ENCODE measurements around the gene ADCY3.

DNA sequence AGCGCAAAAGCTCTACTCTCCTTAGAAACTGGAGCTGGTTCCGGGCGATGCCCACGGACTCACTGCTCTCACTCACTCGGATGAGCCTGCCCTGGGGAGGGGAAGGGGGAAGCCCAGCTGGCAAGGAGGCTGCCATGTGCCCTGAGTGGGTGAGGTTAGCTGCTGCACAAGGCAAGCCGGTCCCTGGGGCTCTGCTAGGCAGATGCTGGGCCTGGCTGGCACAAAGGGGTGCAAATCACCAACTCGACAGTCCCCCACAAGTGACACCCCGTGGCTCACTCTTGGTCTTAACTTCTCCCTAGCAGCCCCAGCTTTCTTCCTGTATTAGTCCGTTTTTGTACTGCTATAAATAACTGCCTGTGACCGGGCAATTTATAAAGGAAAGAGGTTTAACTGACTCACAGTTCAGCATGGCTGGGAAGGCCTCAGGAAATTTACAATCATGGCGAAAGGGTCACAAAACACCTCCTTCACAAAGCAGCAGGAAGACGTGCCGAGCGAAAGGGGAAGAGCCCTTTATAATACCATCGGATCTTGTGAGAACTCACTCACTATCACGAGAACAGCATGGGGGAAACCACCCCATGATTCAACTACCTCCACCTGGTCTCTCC is 33.2 kb downstream of the ADCY3 start:
- no peak for TF ChIP-seq EP300 (conservative IDR thresholded peaks at IDR 0.05; ENCODE audit: poor library complexity, severe bottlenecking)
- TF ChIP-seq, protein P1, sequence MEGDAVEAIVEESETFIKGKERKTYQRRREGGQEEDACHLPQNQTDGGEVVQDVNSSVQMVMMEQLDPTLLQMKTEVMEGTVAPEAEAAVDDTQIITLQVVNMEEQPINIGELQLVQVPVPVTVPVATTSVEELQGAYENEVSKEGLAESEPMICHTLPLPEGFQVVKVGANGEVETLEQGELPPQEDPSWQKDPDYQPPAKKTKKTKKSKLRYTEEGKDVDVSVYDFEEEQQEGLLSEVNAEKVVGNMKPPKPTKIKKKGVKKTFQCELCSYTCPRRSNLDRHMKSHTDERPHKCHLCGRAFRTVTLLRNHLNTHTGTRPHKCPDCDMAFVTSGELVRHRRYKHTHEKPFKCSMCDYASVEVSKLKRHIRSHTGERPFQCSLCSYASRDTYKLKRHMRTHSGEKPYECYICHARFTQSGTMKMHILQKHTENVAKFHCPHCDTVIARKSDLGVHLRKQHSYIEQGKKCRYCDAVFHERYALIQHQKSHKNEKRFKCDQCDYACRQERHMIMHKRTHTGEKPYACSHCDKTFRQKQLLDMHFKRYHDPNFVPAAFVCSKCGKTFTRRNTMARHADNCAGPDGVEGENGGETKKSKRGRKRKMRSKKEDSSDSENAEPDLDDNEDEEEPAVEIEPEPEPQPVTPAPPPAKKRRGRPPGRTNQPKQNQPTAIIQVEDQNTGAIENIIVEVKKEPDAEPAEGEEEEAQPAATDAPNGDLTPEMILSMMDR (IDR thresholded peaks at IDR 0.05; ENCODE audit: poor library complexity, severe bottlenecking), result no peak

All from neural cell (in vitro differentiated cells).